Mucosa of descending colon (tissue), 3 donors: Measurements from ENCODE around the gene KLK12. TPM values are rescaled to one million over a fixed set of nuclear protein-coding genes. Genes with fewer than 3 reads are reported as not detected.

Experiments
- ATAC-seq: fragments of 200-7000 bp; cut with Tn5 transposase; one replicate; pipeline ENCODE4 v1.9.1; 2020; ENCODE audit warnings: mild to moderate bottlenecking, moderate library complexity
- DNase-seq, 3 donors: peaks; one replicate each; pipeline ENCODE4 v3.0.0-alpha.2; 2020
- H3K36me3 ChIP-seq: fragments of 200-600 bp; one replicate; pipeline ENCODE4 v1.8.0; 2021; ENCODE audit warnings: low read depth, mild to moderate bottlenecking
- H3K4me1 ChIP-seq: fragments of 200-600 bp; one replicate; pipeline ENCODE4 v1.8.0; 2021; ENCODE audit warnings: low read depth, mild to moderate bottlenecking
- H3K4me3 ChIP-seq: fragments of 200-600 bp; one replicate; pipeline ENCODE4 v1.8.0; 2021; ENCODE audit warnings: mild to moderate bottlenecking
- H3K9me3 ChIP-seq: fragments of 200-600 bp; one replicate; pipeline ENCODE4 v1.8.0; 2021; ENCODE audit warnings: mild to moderate bottlenecking
- intact Hi-C, 2 donors: fragments of 100-400 bp; cut with DNase I in 1 of 2; cut with micrococcal nuclease in 1 of 2; formaldehyde crosslinking; loops; one replicate each; pipeline versions ENCODE4 v1.11.0 to v1.11.1; 2022; cut with DNase I, micrococcal nuclease
- total RNA-seq, 3 donors: library from RNA; stranded (reverse); fragmentation: NEBNext Ultra II Directional in 2 of 3; extraction: Animal tissue kit (Norgen Biotek cat#: 25700) in 2 of 3; gene quantifications; one replicate each; pipeline versions ENCODE4 v1.2.1 to v1.2.4, GENCODE V29; 2021 to 2023
- TF ChIP-seq, protein P1 (sequence below): fragments of 200-600 bp; IDR thresholded peaks from one replicate; pipeline ENCODE4 v1.8.0; 2022; ENCODE audit warnings: antibody characterized with exemption, mild to moderate bottlenecking
- donor health status: DM: no; HTN: no; CAD: no; lungs with moderate emphysema.
- donor health status: DM: no; HTN: no; CAD: no.
- donor health status: DM: no; HTN: yes; CAD: no.

The KLK12 gene
- total RNA-seq, 3 donors from 2014 or later, result 1.0 TPM; not detected in 2

DNA sequence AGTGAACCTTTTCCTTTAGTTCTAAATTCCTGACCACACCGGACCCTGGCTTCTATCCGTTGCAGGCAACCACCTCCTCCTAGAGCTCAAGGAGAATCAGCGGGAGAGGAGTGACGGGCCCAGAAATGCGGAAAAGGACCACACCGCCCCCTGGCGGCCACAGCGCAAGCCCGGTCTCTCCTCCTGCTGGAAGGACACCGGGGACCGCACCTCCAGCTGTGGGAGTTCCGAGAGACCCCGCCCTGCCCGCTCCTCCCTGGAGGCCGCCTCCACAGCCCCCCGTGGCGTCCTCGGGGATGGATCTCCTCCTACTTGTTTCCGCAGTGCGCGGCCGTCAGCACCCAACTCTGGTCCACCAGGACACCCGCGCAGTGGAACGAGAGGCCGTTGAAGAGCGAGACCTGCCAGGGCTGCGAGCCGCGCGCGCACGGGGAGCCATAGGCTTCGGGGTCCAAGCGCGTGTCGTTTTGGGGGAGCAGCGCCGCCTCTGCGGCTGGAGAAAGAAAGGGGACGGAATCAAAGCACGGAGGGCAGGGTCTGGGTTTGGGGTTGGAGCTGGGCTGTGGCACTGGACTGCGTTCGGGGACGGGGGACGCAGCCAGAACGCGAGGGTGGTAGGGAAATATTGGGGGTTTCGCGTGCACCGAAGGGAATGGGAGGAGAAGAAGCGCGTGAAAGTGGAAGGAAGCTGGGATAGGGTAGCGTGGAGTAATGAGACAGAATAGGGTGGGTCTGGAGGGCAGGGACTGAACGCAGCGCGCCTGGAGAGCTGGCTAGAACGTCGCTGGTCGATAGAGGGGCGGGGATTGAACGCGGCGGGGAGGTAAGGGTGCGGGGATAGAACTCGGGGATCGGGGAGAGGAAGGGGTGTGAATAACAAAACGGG is 17.8 kb downstream of the KLK12 start:
- TF ChIP-seq, protein P1, sequence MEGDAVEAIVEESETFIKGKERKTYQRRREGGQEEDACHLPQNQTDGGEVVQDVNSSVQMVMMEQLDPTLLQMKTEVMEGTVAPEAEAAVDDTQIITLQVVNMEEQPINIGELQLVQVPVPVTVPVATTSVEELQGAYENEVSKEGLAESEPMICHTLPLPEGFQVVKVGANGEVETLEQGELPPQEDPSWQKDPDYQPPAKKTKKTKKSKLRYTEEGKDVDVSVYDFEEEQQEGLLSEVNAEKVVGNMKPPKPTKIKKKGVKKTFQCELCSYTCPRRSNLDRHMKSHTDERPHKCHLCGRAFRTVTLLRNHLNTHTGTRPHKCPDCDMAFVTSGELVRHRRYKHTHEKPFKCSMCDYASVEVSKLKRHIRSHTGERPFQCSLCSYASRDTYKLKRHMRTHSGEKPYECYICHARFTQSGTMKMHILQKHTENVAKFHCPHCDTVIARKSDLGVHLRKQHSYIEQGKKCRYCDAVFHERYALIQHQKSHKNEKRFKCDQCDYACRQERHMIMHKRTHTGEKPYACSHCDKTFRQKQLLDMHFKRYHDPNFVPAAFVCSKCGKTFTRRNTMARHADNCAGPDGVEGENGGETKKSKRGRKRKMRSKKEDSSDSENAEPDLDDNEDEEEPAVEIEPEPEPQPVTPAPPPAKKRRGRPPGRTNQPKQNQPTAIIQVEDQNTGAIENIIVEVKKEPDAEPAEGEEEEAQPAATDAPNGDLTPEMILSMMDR, result peak; percentile 32
- no peak overlapping the region for H3K4me3 ChIP-seq

DNA sequence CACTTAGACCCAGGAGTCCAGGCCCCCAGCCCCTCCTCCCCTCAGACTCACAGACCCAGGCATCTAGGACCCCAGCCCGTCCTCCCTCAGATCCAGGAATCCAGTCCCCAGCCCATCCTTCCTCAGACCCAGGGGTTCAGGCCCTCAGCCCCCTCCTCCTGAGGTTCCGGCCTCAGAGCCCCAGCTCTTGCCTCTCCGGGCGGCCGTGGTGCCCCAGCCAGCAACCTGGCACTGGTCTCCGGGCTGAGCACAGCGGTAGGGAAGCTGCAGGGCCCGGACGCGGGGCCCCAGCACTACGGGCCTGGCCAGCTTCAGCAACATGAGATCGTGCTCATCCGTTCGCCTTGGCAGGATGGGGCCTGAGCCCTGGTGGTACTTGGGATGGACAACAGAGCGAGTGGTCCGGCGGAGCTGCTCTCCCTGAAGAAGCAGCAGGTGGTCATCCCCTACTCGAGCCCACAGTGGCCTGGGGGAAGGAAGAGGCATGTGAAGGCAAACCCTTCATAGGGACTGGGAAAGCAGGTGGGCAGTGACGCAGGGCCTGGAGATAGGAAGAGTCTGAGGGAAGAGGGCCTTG is 19.0 kb downstream of the KLK12 start:
- Histone ChIP-seq H3K4me1 (peaks cover 4% of the 10 kb centered on the region), H3K9me3 (no peaks in the 10 kb centered on the region), H3K4me3 (no peak overlapping the region), H3K36me3 (no peaks in the 10 kb centered on the region)
- no peak for ATAC-seq
- TF ChIP-seq, protein P1, result no peak
- no peak for DNase-seq
- intact Hi-C loops, result no loop called here

More for the DNA sequence above, 17.8 kb downstream of the KLK12 start:
- intact Hi-C loops, result no loop called here
- H3K4me1 ChIP-seq, result peaks cover 4% of the 10 kb centered on the region
- no peaks in the 10 kb centered on the region for H3K36me3 ChIP-seq
- ATAC-seq, result peak; percentile 78
- no peaks in the 10 kb centered on the region for H3K9me3 ChIP-seq
- DNase-seq, result peak; percentile 56 to 69 (median 64)

DNA sequence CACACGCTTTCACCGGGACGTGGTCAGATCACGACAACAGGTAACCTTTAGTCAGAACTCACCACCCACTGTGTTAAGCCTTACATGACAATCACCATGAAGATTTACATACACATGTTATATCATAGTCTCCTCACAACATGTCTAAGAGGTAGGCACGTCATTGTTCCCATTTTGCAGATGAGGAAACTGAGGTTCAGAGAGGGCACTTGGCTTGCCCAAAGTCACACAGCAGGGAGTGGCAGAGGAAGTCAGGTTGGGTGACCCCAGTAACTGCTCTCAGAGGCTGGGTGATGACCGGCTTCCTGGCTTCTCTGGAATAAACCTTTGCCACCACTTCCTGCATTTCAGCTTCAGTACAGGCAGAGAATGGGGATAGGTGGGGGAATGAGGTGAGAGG is 20.6 kb downstream of the KLK12 start:
- Histone ChIP-seq H3K4me3 (no peak overlapping the region), H3K4me1 (peaks cover 3% of the 10 kb centered on the region), H3K36me3 (no peaks in the 10 kb centered on the region), H3K9me3 (no peaks in the 10 kb centered on the region)
- DNase-seq (no peak), ATAC-seq (no peak)
- intact Hi-C loops, result no loop called here
- TF ChIP-seq, protein P1, result no peak

DNA sequence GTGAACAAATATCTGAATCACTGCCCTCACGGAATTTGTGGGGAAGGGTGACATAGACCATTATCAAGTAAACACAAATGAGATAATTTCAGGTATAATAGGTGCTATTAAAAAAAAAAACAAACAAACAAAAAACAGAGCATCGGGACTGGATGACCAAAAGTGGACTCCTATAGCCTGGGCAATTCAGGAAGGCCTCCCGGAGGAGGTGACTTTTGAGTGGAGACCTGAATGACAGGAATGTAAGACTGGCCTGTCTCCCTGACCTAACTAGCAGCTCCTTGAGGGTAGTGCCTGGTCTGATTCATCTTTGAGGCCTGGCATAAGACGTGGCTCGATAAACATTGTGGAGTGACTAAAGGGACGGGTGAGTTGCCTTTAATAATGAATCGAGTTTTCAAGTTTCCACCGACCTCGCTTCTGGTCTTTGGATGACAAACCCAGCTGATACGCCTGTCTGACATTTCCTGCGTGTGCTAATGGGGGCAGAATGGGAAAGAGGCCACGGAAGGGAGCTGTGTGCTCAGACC is 22.1 kb downstream of the KLK12 start:
- ATAC-seq (no peak), DNase-seq (no peak)
- Histone ChIP-seq H3K4me3 (no peak overlapping the region), H3K4me1 (no peaks in the 10 kb centered on the region), H3K9me3 (no peaks in the 10 kb centered on the region), H3K36me3 (no peaks in the 10 kb centered on the region)
- intact Hi-C loops, result no loop called here
- TF ChIP-seq, protein P1, result no peak

DNA sequence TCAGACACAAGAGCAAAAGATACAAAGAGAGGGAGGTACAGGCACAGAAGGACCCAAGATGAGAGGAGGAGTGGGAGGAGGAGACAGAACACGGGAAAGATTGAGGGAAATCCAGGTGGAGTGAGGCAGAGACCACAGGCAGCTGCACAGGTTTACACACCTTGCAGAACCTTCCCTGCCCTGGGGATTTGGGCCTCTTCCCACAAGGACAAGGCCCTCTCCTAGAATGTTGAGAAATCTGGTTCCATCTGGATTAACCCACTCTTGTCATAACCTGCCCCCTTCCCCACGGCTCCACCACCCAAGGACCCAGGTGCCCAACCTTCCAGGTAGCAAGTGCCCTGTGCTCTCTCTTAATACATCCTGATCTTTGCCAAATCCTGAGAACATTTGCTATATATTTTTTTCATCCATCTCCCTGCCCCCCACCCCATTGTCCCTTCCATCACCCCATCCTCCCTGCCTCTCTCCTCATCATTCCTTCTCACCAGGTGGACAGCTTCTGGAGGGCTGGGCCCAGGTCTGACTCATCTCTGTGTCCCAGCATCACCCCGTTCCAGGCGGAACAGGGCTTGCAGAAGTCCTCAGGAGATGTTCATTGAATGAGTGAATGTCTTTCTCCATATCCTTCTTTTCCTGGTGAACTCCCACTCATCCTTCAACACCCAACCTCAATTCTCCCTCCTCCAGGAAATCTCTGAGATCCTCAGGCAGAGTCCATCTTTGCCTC is 24.6 kb downstream of the KLK12 start:
- DNase-seq (no peak), ATAC-seq (no peak)
- Histone ChIP-seq H3K4me3 (no peak overlapping the region), H3K4me1 (no peaks in the 10 kb centered on the region), H3K36me3 (no peaks in the 10 kb centered on the region), H3K9me3 (no peaks in the 10 kb centered on the region)
- TF ChIP-seq, protein P1, result no peak
- intact Hi-C loops, result no loop called here
